Activated B cell treated with CpG ODN at 0.5 μM for 24 hours (primary cell): ENCODE data around the gene OR52N2. TPM values are rescaled to one million over a fixed set of nuclear protein-coding genes. Genes with fewer than 3 reads are reported as not detected.

Experiments used
- ATAC-seq: fragments of 200-7000 bp; cut with Tn5 transposase; one replicate; pipeline ENCODE4 v1.10.0; 2021; ENCODE audit warnings: low read depth, mild to moderate bottlenecking, moderate library complexity
- CTCF ChIA-PET: fragments of 350-600 bp; sonication (Branson Sonifier 250); formaldehyde crosslinking; loops from one replicate; lab custom pipeline; 2021; ENCODE audit warnings: antibody characterized with exemption; lab: Charles Lee
- POLR2A ChIA-PET: fragments of 350-600 bp; sonication (Branson Sonifier 250); formaldehyde crosslinking; loops from one replicate; lab custom pipeline; 2021; ENCODE audit warnings: antibody characterized with exemption; lab: Charles Lee
- DNase-seq: peaks from one replicate; pipeline ENCODE4 v3.0.0; 2022
- H3K27ac Mint-ChIP-seq: one replicate; pipeline ENCODE4 v1.8.0; 2020; ENCODE audit warnings: mixed read lengths
- H3K27me3 Mint-ChIP-seq: one replicate; pipeline ENCODE4 v1.8.0; 2021; ENCODE audit warnings: mixed read lengths
- H3K36me3 Mint-ChIP-seq: one replicate; pipeline ENCODE4 v1.8.0; 2021; ENCODE audit warnings: low read depth, mixed read lengths
- H3K4me1 Mint-ChIP-seq: one replicate; pipeline ENCODE4 v1.8.0; 2021; ENCODE audit warnings: mixed read lengths
- H3K4me3 Mint-ChIP-seq: one replicate; pipeline ENCODE4 v1.8.0; 2020; ENCODE audit warnings: mild to moderate bottlenecking, mixed read lengths
- H3K9me3 Mint-ChIP-seq: one replicate; pipeline ENCODE4 v1.8.0; 2020; ENCODE audit warnings: mixed read lengths
- intact Hi-C: fragments of 100-400 bp; cut with micrococcal nuclease; formaldehyde crosslinking; loops from one replicate; pipeline ENCODE4 v1.15.1; 2024
- total RNA-seq: library from RNA; stranded (reverse); gene quantifications from 2 replicates; pipeline ENCODE4 v1.2.3, GENCODE V29; 2022
- TF ChIP-seq, protein P1 (sequence below): fragments of 200-600 bp; IDR thresholded peaks from one replicate; pipeline ENCODE4 v1.8.0; 2022; ENCODE audit warnings: antibody characterized with exemption, mild to moderate bottlenecking

Gene OR52N2
- total RNA-seq, 1 donor from 2014 or later, result not detected

DNA sequence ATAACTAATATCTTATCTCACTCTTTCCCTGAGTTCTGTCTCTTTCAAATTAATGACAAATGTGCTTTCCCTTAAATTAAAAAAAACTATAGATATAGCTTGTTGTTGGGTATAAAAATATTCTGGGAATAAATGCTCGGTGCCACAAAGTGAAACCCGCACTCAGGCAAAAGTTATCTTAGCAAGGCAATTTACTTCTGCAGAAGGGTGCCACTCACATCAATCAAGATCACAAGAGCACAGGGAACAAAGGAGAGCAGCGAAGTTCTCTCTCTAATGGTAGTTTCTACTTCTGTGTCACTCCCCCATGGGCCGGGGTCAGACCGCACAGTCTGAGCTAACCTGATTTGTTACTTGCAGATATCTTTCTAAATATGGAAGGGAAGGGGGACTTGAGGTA lies 4.7 kb upstream of the OR52N2 start:
- ATAC-seq, result no peak
- Mint-ChIP-seq H3K9me3 (peaks cover 12% of the 10 kb centered on the region), H3K4me3 (no peak overlapping the region), H3K36me3 (no peaks in the 10 kb centered on the region), H3K27ac (no peak overlapping the region), H3K27me3 (peaks cover 8% of the 10 kb centered on the region), H3K4me1 (peaks cover 8% of the 10 kb centered on the region)
- DNase-seq, result no peak
- POLR2A ChIA-PET, result no interaction called here
- intact Hi-C loops, result no loop called here
- TF ChIP-seq, protein P1, sequence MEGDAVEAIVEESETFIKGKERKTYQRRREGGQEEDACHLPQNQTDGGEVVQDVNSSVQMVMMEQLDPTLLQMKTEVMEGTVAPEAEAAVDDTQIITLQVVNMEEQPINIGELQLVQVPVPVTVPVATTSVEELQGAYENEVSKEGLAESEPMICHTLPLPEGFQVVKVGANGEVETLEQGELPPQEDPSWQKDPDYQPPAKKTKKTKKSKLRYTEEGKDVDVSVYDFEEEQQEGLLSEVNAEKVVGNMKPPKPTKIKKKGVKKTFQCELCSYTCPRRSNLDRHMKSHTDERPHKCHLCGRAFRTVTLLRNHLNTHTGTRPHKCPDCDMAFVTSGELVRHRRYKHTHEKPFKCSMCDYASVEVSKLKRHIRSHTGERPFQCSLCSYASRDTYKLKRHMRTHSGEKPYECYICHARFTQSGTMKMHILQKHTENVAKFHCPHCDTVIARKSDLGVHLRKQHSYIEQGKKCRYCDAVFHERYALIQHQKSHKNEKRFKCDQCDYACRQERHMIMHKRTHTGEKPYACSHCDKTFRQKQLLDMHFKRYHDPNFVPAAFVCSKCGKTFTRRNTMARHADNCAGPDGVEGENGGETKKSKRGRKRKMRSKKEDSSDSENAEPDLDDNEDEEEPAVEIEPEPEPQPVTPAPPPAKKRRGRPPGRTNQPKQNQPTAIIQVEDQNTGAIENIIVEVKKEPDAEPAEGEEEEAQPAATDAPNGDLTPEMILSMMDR, result no peak
- CTCF ChIA-PET, result interaction anchor here (2.2 to 2.6 kb wide), 2 partner anchors 119 to 328 kb away, joined by 6 to 10 read pairs; partner anchors contain the start of gene TRIM5

DNA sequence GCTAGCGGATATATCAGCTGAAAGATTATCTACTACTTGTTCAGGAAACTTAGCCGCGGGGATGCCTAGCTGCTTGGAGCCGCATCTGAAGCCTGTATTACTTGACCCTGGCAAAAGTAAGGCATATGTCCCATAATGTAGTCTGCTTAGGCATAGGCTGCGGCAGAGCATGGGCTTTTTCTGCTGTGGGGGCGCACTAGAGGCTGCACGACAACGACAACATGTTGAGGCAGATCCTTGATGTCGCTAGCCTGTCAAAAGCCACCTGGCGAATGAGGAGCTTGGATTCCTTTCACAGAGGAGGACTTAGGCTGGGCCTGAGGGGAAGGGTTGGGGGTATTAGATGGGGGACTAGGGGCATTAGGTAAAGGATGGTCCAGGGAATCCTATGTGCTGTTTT lies 1.1 kb upstream of the OR52N2 start:
- TF ChIP-seq, protein P1, result no peak
- Mint-ChIP-seq H3K36me3 (no peaks in the 10 kb centered on the region), H3K9me3 (peaks cover 12% of the 10 kb centered on the region), H3K4me3 (no peak overlapping the region), H3K27ac (no peak overlapping the region), H3K4me1 (peaks cover 11% of the 10 kb centered on the region), H3K27me3 (peaks cover 12% of the 10 kb centered on the region)
- ChIA-PET CTCF (interaction anchor here (0.8 to 2.2 kb wide), 7 partner anchors 8 to 1171 kb away, joined by 3 to 20 read pairs (median 6); partner anchors contain the start of genes OR51D1 and TRIM5), POLR2A (interaction anchor here (1.2 kb wide), 1 partner anchor 123 kb away, joined by 5 read pairs; the partner anchor contains the start of gene TRIM5)
- DNase-seq (no peak), ATAC-seq (no peak)
- intact Hi-C loops, result loop anchor here (5.0 kb wide), 1 partner anchor 425 kb away; the partner anchor contains the start of gene OR51M1

DNA sequence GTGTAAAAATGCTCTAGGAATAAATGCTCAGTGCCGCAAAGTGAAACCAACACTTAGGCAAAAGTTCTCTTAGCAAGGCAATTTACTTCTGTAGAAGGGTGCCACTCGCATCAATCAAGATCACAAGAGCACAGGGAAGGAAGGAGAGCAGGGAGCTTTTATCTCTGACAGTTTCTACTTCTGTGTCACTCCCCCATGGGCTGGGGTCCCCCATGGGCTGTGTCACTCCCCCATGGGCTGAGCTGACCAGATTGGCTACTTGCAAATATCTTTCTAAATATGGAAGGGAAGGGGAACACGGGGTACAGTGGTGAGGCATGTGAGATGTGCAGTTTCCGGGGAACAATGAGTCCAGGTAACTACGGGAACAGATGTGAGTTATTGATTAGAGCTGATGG lies 397 bp downstream of the OR52N2 start:
- no peak for ATAC-seq
- H3K36me3 Mint-ChIP-seq, result no peaks in the 10 kb centered on the region
- H3K4me1 Mint-ChIP-seq, result peaks cover 11% of the 10 kb centered on the region
- ChIA-PET POLR2A (interaction anchor here (0.6 to 0.9 kb wide), 2 partner anchors 119 to 333 kb away, joined by 3 read pairs; no protein-coding TSS in a partner anchor), CTCF (interaction anchor here (0.7 to 2.8 kb wide), 7 partner anchors 96 to 684 kb away, joined by 3 to 18 read pairs (median 4); partner anchors contain the start of gene TRIM5)
- TF ChIP-seq, protein P1, result no peak
- no peak for DNase-seq
- H3K9me3 Mint-ChIP-seq, result peaks cover 4% of the 10 kb centered on the region
- intact Hi-C loops, result loop anchor here (2.0 to 5.0 kb wide), 3 partner anchors 82 to 604 kb away; partner anchors contain the start of gene OR51M1
- no peak overlapping the region for H3K27ac Mint-ChIP-seq
- peaks cover 12% of the 10 kb centered on the region for H3K27me3 Mint-ChIP-seq
- peak overlapping the region; percentile 87 for H3K4me3 Mint-ChIP-seq

DNA sequence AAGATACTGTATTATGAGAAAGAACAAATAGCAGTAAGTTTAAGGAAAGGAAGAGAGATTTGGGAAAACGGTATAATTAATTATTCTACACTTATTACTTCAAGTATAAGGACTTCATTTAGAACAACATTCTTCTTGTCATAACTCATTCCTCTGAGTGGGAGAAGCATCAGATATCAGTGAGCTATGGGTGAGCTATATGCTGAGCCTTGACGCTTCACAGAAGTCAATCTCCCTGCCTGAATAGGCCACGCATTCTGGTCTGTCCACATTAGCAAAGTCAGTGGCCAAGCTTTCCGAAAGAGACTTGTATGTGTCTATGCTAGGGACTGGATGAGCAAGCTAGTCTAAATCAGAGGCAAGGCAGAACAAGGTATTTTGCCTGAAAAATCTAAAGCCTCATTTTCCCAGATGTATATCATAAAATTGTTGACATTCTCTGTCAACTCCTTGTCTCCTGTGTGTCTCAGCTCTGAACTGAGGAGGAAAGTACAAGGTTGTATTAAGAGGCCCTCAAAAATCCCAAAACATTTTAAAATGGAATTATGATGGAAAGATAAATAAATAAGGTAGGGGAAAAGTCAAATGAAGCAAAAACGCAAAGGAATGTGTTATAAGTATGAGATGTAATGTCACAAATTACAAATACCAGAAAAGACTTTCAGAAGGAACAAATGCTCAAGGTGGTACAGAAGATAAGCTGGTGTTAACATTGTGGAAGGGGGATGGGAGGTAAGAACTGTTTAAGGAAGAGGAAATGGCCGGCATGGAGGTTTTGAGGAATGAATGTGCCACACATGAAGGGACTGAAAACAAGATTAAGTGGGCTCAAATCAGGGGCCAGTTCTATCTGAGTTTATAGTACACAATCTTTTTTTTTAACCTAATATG lies 1.4 kb downstream of the OR52N2 start:
- TF ChIP-seq, protein P1, result no peak
- ChIA-PET CTCF (interaction anchor here (0.6 to 2.8 kb wide), 10 partner anchors 91 to 690 kb away, joined by 3 to 18 read pairs (median 4); partner anchors contain the start of gene TRIM5), POLR2A (interaction anchor here (0.9 kb wide), 1 partner anchor 334 kb away, joined by 3 read pairs; no protein-coding TSS in a partner anchor)
- ATAC-seq, result no peak
- peaks cover 17% of the 10 kb centered on the region for H3K4me1 Mint-ChIP-seq
- no peaks in the 10 kb centered on the region for H3K36me3 Mint-ChIP-seq
- DNase-seq, result no peak
- H3K4me3 Mint-ChIP-seq, result no peak overlapping the region
- peaks cover 10% of the 10 kb centered on the region for H3K27me3 Mint-ChIP-seq
- H3K27ac Mint-ChIP-seq, result no peak overlapping the region
- intact Hi-C loops, result loop anchor here (2.0 to 10.0 kb wide), 4 partner anchors 81 to 1205 kb away; partner anchors contain the start of genes OR51M1 and TRIM68
- H3K9me3 Mint-ChIP-seq, result no peaks in the 10 kb centered on the region
